Fibroblast of lung (primary cell): Measurements from ENCODE around the gene VWA2.

Experiments used
- EZH2 ChIP-seq: IDR thresholded peaks from 2 replicates; pipeline ENCODE4 v1.5.1; 2012; ENCODE audit warnings: low read length, control low read depth, mild to moderate bottlenecking; ENCODE audit errors: missing control alignments
- TF ChIP-seq, protein P1 (sequence below), 2 donors: IDR thresholded peaks in 1 of 2; conservative IDR thresholded peaks in 1 of 2; 1 replicate in 1 of 2; 2 replicates in 1 of 2; pipeline ENCODE4 v1.5.1; 2011 to 2012; ENCODE audit warnings: low read length in 2 of 2, control low read depth in 1 of 2, inconsistent platforms in 1 of 2, low read depth in 1 of 2, mild to moderate bottlenecking in 1 of 2

DNA sequence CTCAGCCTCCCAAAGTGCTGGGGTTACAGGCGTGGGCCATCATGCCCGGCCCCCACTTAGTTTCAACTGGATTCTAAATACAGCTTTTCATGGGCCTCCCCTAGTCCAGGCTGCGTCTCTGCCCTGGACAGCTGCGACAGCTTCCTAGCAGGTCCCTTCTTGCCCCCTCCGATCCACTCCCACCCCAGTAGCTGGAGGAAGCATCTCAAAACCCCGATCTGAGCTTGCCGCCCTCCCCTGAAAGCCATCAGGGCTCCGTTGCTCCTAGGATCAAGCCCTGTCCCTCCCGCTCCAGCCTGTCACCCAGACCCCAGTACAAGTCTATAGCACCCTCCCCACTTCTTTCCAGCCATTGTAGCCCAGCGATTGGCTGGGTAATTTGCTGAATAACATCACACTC is 64.5 kb downstream of the VWA2 start:
- TF ChIP-seq, protein P1, sequence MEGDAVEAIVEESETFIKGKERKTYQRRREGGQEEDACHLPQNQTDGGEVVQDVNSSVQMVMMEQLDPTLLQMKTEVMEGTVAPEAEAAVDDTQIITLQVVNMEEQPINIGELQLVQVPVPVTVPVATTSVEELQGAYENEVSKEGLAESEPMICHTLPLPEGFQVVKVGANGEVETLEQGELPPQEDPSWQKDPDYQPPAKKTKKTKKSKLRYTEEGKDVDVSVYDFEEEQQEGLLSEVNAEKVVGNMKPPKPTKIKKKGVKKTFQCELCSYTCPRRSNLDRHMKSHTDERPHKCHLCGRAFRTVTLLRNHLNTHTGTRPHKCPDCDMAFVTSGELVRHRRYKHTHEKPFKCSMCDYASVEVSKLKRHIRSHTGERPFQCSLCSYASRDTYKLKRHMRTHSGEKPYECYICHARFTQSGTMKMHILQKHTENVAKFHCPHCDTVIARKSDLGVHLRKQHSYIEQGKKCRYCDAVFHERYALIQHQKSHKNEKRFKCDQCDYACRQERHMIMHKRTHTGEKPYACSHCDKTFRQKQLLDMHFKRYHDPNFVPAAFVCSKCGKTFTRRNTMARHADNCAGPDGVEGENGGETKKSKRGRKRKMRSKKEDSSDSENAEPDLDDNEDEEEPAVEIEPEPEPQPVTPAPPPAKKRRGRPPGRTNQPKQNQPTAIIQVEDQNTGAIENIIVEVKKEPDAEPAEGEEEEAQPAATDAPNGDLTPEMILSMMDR (conservative IDR thresholded peaks at IDR 0.05 in 1 of 2, IDR thresholded peaks at IDR 0.05 in 1 of 2; ENCODE audit: low read depth in 1 of 2, low read length in 2 of 2), result no peak
- TF ChIP-seq EZH2, result no peak
